ENCODE measurements around the gene SH3RF3.

Gene SH3RF3

DNA sequence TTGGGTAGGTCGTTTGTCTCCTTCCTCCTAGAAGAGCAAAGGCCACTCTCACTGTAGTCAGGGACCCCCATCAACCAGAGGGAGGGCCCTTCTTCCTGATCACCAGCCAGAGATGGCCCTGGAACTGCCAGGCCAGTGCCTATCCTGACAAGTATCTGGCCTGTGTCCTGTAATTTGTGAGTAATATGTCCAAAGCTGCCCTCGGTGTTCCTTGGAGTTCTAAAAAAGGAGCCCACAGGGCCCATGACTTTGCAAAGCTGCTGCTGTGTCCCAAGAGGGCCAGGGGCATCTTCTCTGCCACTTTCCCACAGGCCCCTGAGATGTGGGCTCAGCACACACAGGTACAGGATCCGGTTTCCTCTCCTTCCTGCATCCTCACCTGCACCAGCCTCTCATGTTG, 272.4 kb downstream of the SH3RF3 start:
- no peak for ATAC-seq
- TF ChIP-seq ZNF70 (CRISPR knock-in tag; IDR thresholded peaks at IDR 0.05), result no peak
- TF ChIP-seq, protein P1, sequence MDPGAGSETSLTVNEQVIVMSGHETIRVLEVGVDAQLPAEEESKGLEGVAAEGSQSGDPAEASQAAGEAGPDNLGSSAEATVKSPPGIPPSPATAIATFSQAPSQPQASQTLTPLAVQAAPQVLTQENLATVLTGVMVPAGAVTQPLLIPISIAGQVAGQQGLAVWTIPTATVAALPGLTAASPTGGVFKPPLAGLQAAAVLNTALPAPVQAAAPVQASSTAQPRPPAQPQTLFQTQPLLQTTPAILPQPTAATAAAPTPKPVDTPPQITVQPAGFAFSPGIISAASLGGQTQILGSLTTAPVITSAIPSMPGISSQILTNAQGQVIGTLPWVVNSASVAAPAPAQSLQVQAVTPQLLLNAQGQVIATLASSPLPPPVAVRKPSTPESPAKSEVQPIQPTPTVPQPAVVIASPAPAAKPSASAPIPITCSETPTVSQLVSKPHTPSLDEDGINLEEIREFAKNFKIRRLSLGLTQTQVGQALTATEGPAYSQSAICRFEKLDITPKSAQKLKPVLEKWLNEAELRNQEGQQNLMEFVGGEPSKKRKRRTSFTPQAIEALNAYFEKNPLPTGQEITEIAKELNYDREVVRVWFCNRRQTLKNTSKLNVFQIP (CRISPR knock-in tag; IDR thresholded peaks at IDR 0.05; ENCODE audit: borderline replicate concordance, low read depth), result no peak
- TF ChIP-seq CSDC2 (CRISPR knock-in tag; IDR thresholded peaks at IDR 0.05), result no peak
- no peak for TF ChIP-seq TCF4 (CRISPR knock-in tag; IDR thresholded peaks at IDR 0.05; ENCODE audit: borderline replicate concordance)
- no peak for TF ChIP-seq OSR1 (CRISPR knock-in tag; IDR thresholded peaks at IDR 0.05)
- no peak for TF ChIP-seq TSHZ2 (CRISPR knock-in tag; IDR thresholded peaks at IDR 0.05)
- TF ChIP-seq ISL1 (CRISPR knock-in tag; IDR thresholded peaks at IDR 0.05), result no peak
- no peak for TF ChIP-seq RARB (CRISPR knock-in tag; IDR thresholded peaks at IDR 0.05)
- no peak for TF ChIP-seq GLIS3 (CRISPR knock-in tag; IDR thresholded peaks at IDR 0.05)
- TF ChIP-seq TOX (CRISPR knock-in tag; IDR thresholded peaks at IDR 0.05; ENCODE audit: borderline replicate concordance), result no peak
- TF ChIP-seq ZFP30 (CRISPR knock-in tag; IDR thresholded peaks at IDR 0.05), result no peak
- TF ChIP-seq ZNF8 (CRISPR knock-in tag; IDR thresholded peaks at IDR 0.05), result no peak
- TF ChIP-seq CSRNP3 (CRISPR knock-in tag; IDR thresholded peaks at IDR 0.05), result no peak
- TF ChIP-seq BACH2 (CRISPR knock-in tag; IDR thresholded peaks at IDR 0.05; ENCODE audit: borderline replicate concordance), result no peak
- TF ChIP-seq, protein P2, sequence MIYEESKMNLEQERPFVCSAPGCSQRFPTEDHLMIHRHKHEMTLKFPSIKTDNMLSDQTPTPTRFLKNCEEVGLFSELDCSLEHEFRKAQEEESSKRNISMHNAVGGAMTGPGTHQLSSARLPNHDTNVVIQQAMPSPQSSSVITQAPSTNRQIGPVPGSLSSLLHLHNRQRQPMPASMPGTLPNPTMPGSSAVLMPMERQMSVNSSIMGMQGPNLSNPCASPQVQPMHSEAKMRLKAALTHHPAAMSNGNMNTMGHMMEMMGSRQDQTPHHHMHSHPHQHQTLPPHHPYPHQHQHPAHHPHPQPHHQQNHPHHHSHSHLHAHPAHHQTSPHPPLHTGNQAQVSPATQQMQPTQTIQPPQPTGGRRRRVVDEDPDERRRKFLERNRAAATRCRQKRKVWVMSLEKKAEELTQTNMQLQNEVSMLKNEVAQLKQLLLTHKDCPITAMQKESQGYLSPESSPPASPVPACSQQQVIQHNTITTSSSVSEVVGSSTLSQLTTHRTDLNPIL (CRISPR knock-in tag; IDR thresholded peaks at IDR 0.05; ENCODE audit: low read depth), result no peak
- no peak for TF ChIP-seq PPARA (CRISPR knock-in tag; IDR thresholded peaks at IDR 0.05; ENCODE audit: borderline replicate concordance)
- TF ChIP-seq ARNTL (CRISPR knock-in tag; IDR thresholded peaks at IDR 0.05; ENCODE audit: borderline replicate concordance, low read depth), result no peak
- no peak for TF ChIP-seq SNAI2 (CRISPR knock-in tag; IDR thresholded peaks at IDR 0.05)
- TF ChIP-seq ESRRG (CRISPR knock-in tag; IDR thresholded peaks at IDR 0.05), result no peak

DNA sequence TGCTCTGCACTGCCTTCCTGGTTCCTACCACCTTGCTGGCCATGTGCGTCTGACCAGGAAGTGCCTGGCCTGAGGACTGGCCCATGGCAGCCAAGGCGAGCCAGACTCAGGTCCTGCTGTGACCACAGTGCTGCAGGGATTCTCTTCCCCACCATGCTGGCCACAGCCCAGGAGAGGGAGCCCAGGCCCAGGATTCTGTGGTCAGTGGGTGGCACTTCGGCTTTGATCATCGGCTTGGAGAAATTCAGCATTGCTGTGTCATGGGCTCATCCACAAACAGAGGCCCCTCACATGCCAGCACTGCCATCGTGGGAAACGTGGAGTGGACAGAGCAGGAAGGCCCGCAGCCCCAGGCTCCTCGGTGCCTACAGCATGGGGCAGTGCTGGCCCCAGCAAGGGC, 273.2 kb downstream of the SH3RF3 start:
- TF ChIP-seq ZNF70 (CRISPR knock-in tag; IDR thresholded peaks at IDR 0.05) (no peak), RARB (CRISPR knock-in tag; IDR thresholded peaks at IDR 0.05) (no peak), OSR1 (CRISPR knock-in tag; IDR thresholded peaks at IDR 0.05) (no peak), TCF4 (CRISPR knock-in tag; IDR thresholded peaks at IDR 0.05; ENCODE audit: borderline replicate concordance) (no peak), ESRRG (CRISPR knock-in tag; IDR thresholded peaks at IDR 0.05) (no peak), ZC3H10 (CRISPR knock-in tag; IDR thresholded peaks at IDR 0.05) (no peak), TSHZ2 (CRISPR knock-in tag; IDR thresholded peaks at IDR 0.05) (no peak), ARNTL (CRISPR knock-in tag; IDR thresholded peaks at IDR 0.05; ENCODE audit: borderline replicate concordance, low read depth) (no peak), SNAI2 (CRISPR knock-in tag; IDR thresholded peaks at IDR 0.05) (no peak), GLIS3 (CRISPR knock-in tag; IDR thresholded peaks at IDR 0.05) (no peak), ZNF8 (CRISPR knock-in tag; IDR thresholded peaks at IDR 0.05) (no peak), CSRNP3 (CRISPR knock-in tag; IDR thresholded peaks at IDR 0.05) (no peak), TOX (CRISPR knock-in tag; IDR thresholded peaks at IDR 0.05; ENCODE audit: borderline replicate concordance) (no peak), PPARA (CRISPR knock-in tag; IDR thresholded peaks at IDR 0.05; ENCODE audit: borderline replicate concordance) (no peak), CSDC2 (CRISPR knock-in tag; IDR thresholded peaks at IDR 0.05) (no peak), ZFP3 (CRISPR knock-in tag; IDR thresholded peaks at IDR 0.05) (no peak), BACH2 (CRISPR knock-in tag; IDR thresholded peaks at IDR 0.05; ENCODE audit: borderline replicate concordance) (no peak)
- TF ChIP-seq, protein P2 (CRISPR knock-in tag; IDR thresholded peaks at IDR 0.05; ENCODE audit: low read depth), result no peak
- TF ChIP-seq, protein P3, sequence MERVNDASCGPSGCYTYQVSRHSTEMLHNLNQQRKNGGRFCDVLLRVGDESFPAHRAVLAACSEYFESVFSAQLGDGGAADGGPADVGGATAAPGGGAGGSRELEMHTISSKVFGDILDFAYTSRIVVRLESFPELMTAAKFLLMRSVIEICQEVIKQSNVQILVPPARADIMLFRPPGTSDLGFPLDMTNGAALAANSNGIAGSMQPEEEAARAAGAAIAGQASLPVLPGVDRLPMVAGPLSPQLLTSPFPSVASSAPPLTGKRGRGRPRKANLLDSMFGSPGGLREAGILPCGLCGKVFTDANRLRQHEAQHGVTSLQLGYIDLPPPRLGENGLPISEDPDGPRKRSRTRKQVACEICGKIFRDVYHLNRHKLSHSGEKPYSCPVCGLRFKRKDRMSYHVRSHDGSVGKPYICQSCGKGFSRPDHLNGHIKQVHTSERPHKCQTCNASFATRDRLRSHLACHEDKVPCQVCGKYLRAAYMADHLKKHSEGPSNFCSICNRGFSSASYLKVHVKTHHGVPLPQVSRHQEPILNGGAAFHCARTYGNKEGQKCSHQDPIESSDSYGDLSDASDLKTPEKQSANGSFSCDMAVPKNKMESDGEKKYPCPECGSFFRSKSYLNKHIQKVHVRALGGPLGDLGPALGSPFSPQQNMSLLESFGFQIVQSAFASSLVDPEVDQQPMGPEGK (CRISPR knock-in tag; IDR thresholded peaks at IDR 0.05; ENCODE audit: borderline replicate concordance), result no peak
- ATAC-seq, result peak; percentile 32

Data from SK-N-SH treated with all-trans-retinoic acid at 6 μM for 48 hours (cell line).